Fibroblast of lung (primary cell): ENCODE measurements around the gene CTPS2.

Source experiments
- EZH2 ChIP-seq: IDR thresholded peaks from 2 replicates; pipeline ENCODE4 v1.5.1; 2012; ENCODE audit warnings: low read length, control low read depth, mild to moderate bottlenecking; ENCODE audit errors: missing control alignments
- TF ChIP-seq, protein P1 (sequence below), 2 donors: IDR thresholded peaks in 1 of 2; conservative IDR thresholded peaks in 1 of 2; 1 replicate in 1 of 2; 2 replicates in 1 of 2; pipeline ENCODE4 v1.5.1; 2011 to 2012; ENCODE audit warnings: low read length in 2 of 2, control low read depth in 1 of 2, inconsistent platforms in 1 of 2, low read depth in 1 of 2, mild to moderate bottlenecking in 1 of 2

DNA sequence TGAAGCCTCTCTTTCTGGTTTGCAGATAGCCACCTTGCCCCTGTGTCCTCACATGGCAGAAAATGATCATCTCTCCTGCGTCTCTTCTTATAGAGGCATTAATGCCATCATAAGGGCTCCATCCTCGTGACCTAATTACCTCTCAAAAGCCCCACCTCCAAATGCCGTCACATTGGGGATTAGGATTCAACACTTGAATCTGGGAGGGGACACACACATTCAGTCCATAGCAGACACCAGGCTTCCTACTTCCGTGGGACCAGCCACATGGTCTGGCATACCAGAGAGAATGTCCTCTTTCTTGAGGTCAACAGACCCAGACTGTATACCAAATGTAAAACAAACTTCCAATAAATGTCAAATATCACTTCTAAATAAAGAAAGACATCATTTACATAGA is 144.8 kb downstream of the CTPS2 start:
- TF ChIP-seq, protein P1, sequence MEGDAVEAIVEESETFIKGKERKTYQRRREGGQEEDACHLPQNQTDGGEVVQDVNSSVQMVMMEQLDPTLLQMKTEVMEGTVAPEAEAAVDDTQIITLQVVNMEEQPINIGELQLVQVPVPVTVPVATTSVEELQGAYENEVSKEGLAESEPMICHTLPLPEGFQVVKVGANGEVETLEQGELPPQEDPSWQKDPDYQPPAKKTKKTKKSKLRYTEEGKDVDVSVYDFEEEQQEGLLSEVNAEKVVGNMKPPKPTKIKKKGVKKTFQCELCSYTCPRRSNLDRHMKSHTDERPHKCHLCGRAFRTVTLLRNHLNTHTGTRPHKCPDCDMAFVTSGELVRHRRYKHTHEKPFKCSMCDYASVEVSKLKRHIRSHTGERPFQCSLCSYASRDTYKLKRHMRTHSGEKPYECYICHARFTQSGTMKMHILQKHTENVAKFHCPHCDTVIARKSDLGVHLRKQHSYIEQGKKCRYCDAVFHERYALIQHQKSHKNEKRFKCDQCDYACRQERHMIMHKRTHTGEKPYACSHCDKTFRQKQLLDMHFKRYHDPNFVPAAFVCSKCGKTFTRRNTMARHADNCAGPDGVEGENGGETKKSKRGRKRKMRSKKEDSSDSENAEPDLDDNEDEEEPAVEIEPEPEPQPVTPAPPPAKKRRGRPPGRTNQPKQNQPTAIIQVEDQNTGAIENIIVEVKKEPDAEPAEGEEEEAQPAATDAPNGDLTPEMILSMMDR (conservative IDR thresholded peaks at IDR 0.05 in 1 of 2, IDR thresholded peaks at IDR 0.05 in 1 of 2; ENCODE audit: low read depth in 1 of 2, low read length in 2 of 2): no peak
- TF ChIP-seq EZH2: no peak
